K562 (cell line): Measurements from ENCODE around the gene LIFR. TPM values are rescaled to one million over a fixed set of nuclear protein-coding genes. Genes with fewer than 3 reads are reported as not detected.

Experiments
- ATAC-seq: fragments of 200-7000 bp; cut with Tn5 transposase; 3 replicates; pipeline ENCODE4 v1.9.1; 2020; ENCODE audit warnings: moderate library complexity
- BruUV-seq: library from RNA; stranded (reverse); fragments of 400-500 nt; replicated peaks from 2 replicates; lab custom pipeline; 2021; lab: Mats Ljungman, UMichigan
- CTCF ChIA-PET: fragments of 300-600 bp; formaldehyde crosslinking; extraction: SDS; loops from one replicate; lab custom pipeline; 2021; ENCODE audit warnings: low intra/inter-chr PET ratio; lab: Yijun Ruan, JAX
- POLR2A ChIA-PET: fragments of 300-600, 350-650 bp; sonication (Branson Sonifier 250); formaldehyde crosslinking; extraction: SDS; loops from one replicate; lab custom pipeline; 2021; ENCODE audit warnings: antibody characterized with exemption, inconsistent platforms; lab: Yijun Ruan, JAX
- DNase-seq, 4 experiments: peaks; one replicate each; pipeline versions ENCODE4 v3.0.0 to v3.0.0-alpha.2; 2011 to 2018; ENCODE audit warnings: low spot score in 3 of 4, mixed read lengths in 3 of 4; ENCODE audit errors: extremely low read depth in 1 of 4
- FAIRE-seq: peaks from 2 replicates; lab custom pipeline; 2011; peaks lifted over from hg19 to GRCh38; lab: Jason Lieb, UNC
- H2AFZ ChIP-seq: 2 replicates; pipeline ENCODE4 v1.6.0; 2011; ENCODE audit warnings: low read depth, low read length, control low read depth, inconsistent platforms
- H3K27ac ChIP-seq: fragments of 200-600 bp; 3 replicates; pipeline ENCODE4 v1.8.0; 2011; ENCODE audit warnings: low read depth, mild to moderate bottlenecking, control low read depth, inconsistent platforms, low read length, moderate library complexity, mixed read lengths; ENCODE audit errors: extremely low read depth
- H3K27me3 ChIP-seq, 2 experiments: fragments of 300-600 bp in 1 of 2; 2 replicates in 1 of 2; 3 replicates in 1 of 2; pipeline versions ENCODE4 v1.6.0 to v1.8.0; 2011; ENCODE audit warnings: inconsistent platforms in 2 of 2, low read length in 2 of 2, mild to moderate bottlenecking in 1 of 2, mixed read lengths in 1 of 2, moderate library complexity in 1 of 2; ENCODE audit not compliant: control insufficient read depth in 2 of 2, insufficient read depth in 2 of 2
- H3K36me3 ChIP-seq: fragments of 300-600 bp; 3 replicates; pipeline ENCODE4 v1.8.0; 2011; ENCODE audit warnings: mild to moderate bottlenecking, low read length, inconsistent platforms; ENCODE audit not compliant: control insufficient read depth, insufficient read depth
- H3K4me1 ChIP-seq, 2 experiments: fragments of 200-600 bp in 1 of 2; replicated peaks in 1 of 2; 2 replicates in 1 of 2; 3 replicates in 1 of 2; pipeline versions ENCODE4 v1.5.1 to v1.8.0; 2011; ENCODE audit warnings: inconsistent platforms in 2 of 2, low read length in 2 of 2, mild to moderate bottlenecking in 1 of 2, mixed read lengths in 1 of 2, moderate library complexity in 1 of 2; ENCODE audit not compliant: control insufficient read depth in 2 of 2, insufficient read depth in 2 of 2
- H3K4me2 ChIP-seq: 2 replicates; pipeline ENCODE4 v1.6.1; 2011; ENCODE audit warnings: low read length, control low read depth, inconsistent platforms, mixed read lengths; ENCODE audit not compliant: insufficient read depth
- H3K4me3 ChIP-seq: fragments of 200-600 bp; sonication (generic), shearing (Covaris generic); 2 replicates; pipeline ENCODE4 v1.5.1; 2016; ENCODE audit warnings: control low read depth, inconsistent platforms
- H3K79me2 ChIP-seq: fragments of 200-600 bp; 3 replicates; pipeline ENCODE4 v1.8.0; 2011; ENCODE audit warnings: low read length, inconsistent platforms; ENCODE audit not compliant: control insufficient read depth, insufficient read depth
- H3K9ac ChIP-seq, 2 experiments: 2 replicates each; pipeline versions ENCODE4 v1.6.0 to v1.6.1; 2011; ENCODE audit warnings: low read depth in 2 of 2, low read length in 2 of 2, control low read depth in 1 of 2, inconsistent platforms in 1 of 2, mild to moderate bottlenecking in 1 of 2, mixed read lengths in 1 of 2; ENCODE audit not compliant: insufficient read depth in 1 of 2
- H3K9me1 ChIP-seq: one replicate; pipeline ENCODE4 v1.6.0; 2011; ENCODE audit warnings: inconsistent platforms, mild to moderate bottlenecking, low read length, moderate library complexity; ENCODE audit not compliant: control insufficient read depth, insufficient read depth
- H3K9me3 ChIP-seq: replicated peaks from 2 replicates; pipeline ENCODE4 v1.5.1; 2011; ENCODE audit warnings: low read depth, low read length, inconsistent platforms; ENCODE audit not compliant: control insufficient read depth, insufficient read depth
- H4K20me1 ChIP-seq: replicated peaks from 2 replicates; pipeline ENCODE4 v1.6.1; 2011; ENCODE audit warnings: low read length, inconsistent platforms, mixed read lengths; ENCODE audit not compliant: control insufficient read depth, insufficient read depth
- ARID3B ChIP-seq: fragments of 250-450 bp; sonication (Bioruptor Pico); IDR thresholded peaks from 2 replicates; pipeline ENCODE4 v1.4.0; 2020; ENCODE audit warnings: borderline replicate concordance
- GTF2A2 ChIP-seq: IDR thresholded peaks from 2 replicates; pipeline ENCODE4 v1.6.1; 2016; ENCODE audit warnings: mild to moderate bottlenecking, missing genetic modification characterization, missing compliant biosample characterization
- HMGN3 ChIP-seq: IDR thresholded peaks from 2 replicates; pipeline ENCODE4 v1.6.1; 2011; ENCODE audit warnings: borderline replicate concordance, low read depth, mild to moderate bottlenecking, mixed read lengths, low read length; ENCODE audit not compliant: insufficient read length; ENCODE audit errors: extremely low read depth
- PKNOX1 ChIP-seq: fragments of 450-650 bp; IDR thresholded peaks from 2 replicates; pipeline ENCODE4 v1.6.1; 2016
- RFX5 ChIP-seq: IDR thresholded peaks from 2 replicates; pipeline ENCODE4 v1.6.1; 2011; ENCODE audit warnings: low read depth, mild to moderate bottlenecking, improper control_type of control experiment, low read length
- SETDB1 ChIP-seq: IDR thresholded peaks from one replicate; pipeline ENCODE4 v1.6.1; 2012; ENCODE audit warnings: low read length, control low read depth, inconsistent platforms
- SLC30A9 ChIP-seq: fragments of 250-450 bp; sonication (Bioruptor Pico); IDR thresholded peaks from 2 replicates; pipeline ENCODE4 v1.8.0; 2022; ENCODE audit warnings: mild to moderate bottlenecking, moderate library complexity
- TGIF2 ChIP-seq: sonication (generic); formaldehyde crosslinking; IDR thresholded peaks from 2 replicates; pipeline ENCODE4 v1.8.1; 2022; ENCODE audit warnings: mild to moderate bottlenecking, missing genetic modification reagents, moderate library complexity
- THAP12 ChIP-seq: fragments of 250-450 bp; sonication (Bioruptor Pico); IDR thresholded peaks from 2 replicates; pipeline ENCODE4 v1.9.0; 2021; ENCODE audit warnings: mild to moderate bottlenecking, inconsistent platforms
- ZBTB49 ChIP-seq: sonication (generic); formaldehyde crosslinking; IDR thresholded peaks from 2 replicates; pipeline ENCODE4 v1.8.0; 2022; ENCODE audit warnings: missing genetic modification reagents, mild to moderate bottlenecking, borderline replicate concordance
- ZNF561 ChIP-seq: fragments of 450-650 bp; formaldehyde crosslinking; conservative IDR thresholded peaks from 2 replicates; pipeline ENCODE4 v1.4.0; 2020; ENCODE audit warnings: mild to moderate bottlenecking, moderate library complexity
- WGBS: fragments of 100-300 bp; shearing (Covaris generic); methylation state at CpG from one replicate; pipeline ENCODE4 v1.1.6; 2016; ENCODE audit warnings: low coverage, mixed read lengths; ENCODE audit not compliant: insufficient coverage; ENCODE audit errors: missing lambda C conversion rate; 5-methylcytosine and 5-hydroxymethylcytosine counted together
- in situ Hi-C: fragments of 300-500 bp; cut with MboI; formaldehyde crosslinking; loops from 4 replicates; pipeline ENCODE4 v1.15.0; 2018; ENCODE audit warnings: inconsistent platforms, mixed read lengths
- intact Hi-C: fragments of 100-400 bp; cut with micrococcal nuclease; formaldehyde crosslinking; loops from 2 replicates; pipeline ENCODE4 v1.14.2; 2022
- polyA plus RNA-seq, 8 experiments: library from polyadenylated mRNA; depleted of rRNA in 4 of 8; stranded (reverse) in 5 of 8; unstranded in 3 of 8; fragments of >200 nt; fragmentation: Nextera tagmentation in 2 of 8; fragmentation: Illumina TruSeq in 1 of 8; extraction: Ambion mirVana in 2 of 8; extraction: Trizol in 1 of 8; gene quantifications; 2 replicates each; pipeline versions ENCODE4 v1.2.1 to v1.2.3, GENCODE V29; 2011 to 2014; ENCODE audit warnings: inconsistent platforms in 1 of 8, missing spikeins in 1 of 8
- total RNA-seq, 7 experiments: library from RNA; depleted of rRNA in 6 of 7; stranded (reverse); fragments of >200 nt in 6 of 7; fragmentation: Illumina TruSeq in 2 of 7; extraction: Trizol in 2 of 7; gene quantifications; 2 replicates each; pipeline versions ENCODE4 v1.2.1 to v1.2.3, GENCODE V29; 2011 to 2021; ENCODE audit warnings: low replicate concordance in 1 of 7

LIFR gene
- total and polyA plus RNA-seq, 9 of the 15 experiments (the other 6 are each of a cell fraction or from before 2014, with no cell fraction given) = 0.43 to 5.7 (median 3.3) TPM

DNA sequence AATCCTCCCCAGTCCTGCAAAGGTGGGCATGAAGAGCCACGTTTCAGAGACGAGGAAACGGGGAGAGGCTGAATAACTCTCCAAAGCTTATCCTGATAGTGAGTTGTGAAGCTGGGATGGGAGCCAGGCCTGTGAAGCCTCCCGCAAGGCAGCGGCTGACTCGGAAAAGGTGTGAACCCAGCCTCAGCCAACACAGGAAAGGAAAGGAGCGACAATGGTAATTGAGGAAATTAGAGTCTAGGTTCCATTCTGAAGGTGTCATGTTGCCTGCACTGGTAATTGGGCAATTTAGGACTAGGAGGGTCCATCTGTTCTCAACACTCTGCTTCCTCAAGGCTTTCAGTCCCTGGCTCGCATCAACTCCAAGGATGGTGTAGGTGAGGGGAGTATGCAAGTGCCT is 83.4 kb downstream of the LIFR start:
- Histone ChIP-seq H3K4me2 (no peak overlapping the region), H3K4me1 (no peaks in the 10 kb centered on the region; a peak in 1 of 5 replicates), H3K36me3 (no peaks in the 10 kb centered on the region), H3K27me3 (peaks cover 12 to 38% of the 10 kb centered on the region in 2 experiments; a peak in 4 of 5 replicates), H3K27ac (no peak overlapping the region), H3K9me3 (no peaks in the 10 kb centered on the region), H3K79me2 (no peaks in the 10 kb centered on the region), H3K9me1 (no peaks in the 10 kb centered on the region), H3K4me3 (no peak overlapping the region), H4K20me1 (no peaks in the 10 kb centered on the region), H2AFZ (no peak overlapping the region), H3K9ac (no peak overlapping the region)
- TF ChIP-seq SETDB1 (no peak), RFX5 (no peak), TGIF2 (CRISPR knock-in tag) (no peak), HMGN3 (no peak), SLC30A9 (CRISPR knock-in tag) (no peak), ARID3B (CRISPR knock-in tag) (no peak), PKNOX1 (no peak), ZBTB49 (CRISPR knock-in tag) (no peak), GTF2A2 (no peak), THAP12 (no peak), ZNF561 (CRISPR knock-in tag) (no peak)
- POLR2A ChIA-PET = interaction anchor here (1.1 to 1.3 kb wide), 2 partner anchors 9 to 17 kb away, joined by 3 to 4 read pairs; no protein-coding TSS in a partner anchor
- DNase-seq (no peak), ATAC-seq (0 out of 3 replicates have a peak, but pooled peaks have one; percentile 32), FAIRE-seq (no peak)
- in situ Hi-C loops (no loop called here), intact Hi-C loops (no loop called here)
- WGBS = 7% methylated on average over 8 of the region's 8 CpGs
- CTCF ChIA-PET = no interaction called here
- BruUV-seq = no TSS peak
